PC-3 (cell line): Measurements from ENCODE around the gene ADRM1. TPM values are rescaled to one million over a fixed set of nuclear protein-coding genes. Genes with fewer than 3 reads are reported as not detected.

Source experiments
- ATAC-seq: fragments of 200-7000 bp; cut with Tn5 transposase; 2 replicates; pipeline ENCODE4 v1.9.1; 2020; ENCODE audit warnings: mild to moderate bottlenecking, moderate library complexity
- BruUV-seq: library from RNA; stranded (reverse); fragments of 400-500 nt; replicated peaks from 2 replicates; lab custom pipeline; 2021; lab: Mats Ljungman, UMichigan
- CTCF ChIA-PET: fragments of 300-600 bp; sonication (Branson Sonifier 250); formaldehyde crosslinking; loops from one replicate; lab custom pipeline; 2022; ENCODE audit warnings: antibody characterized with exemption; lab: Charles Lee
- POLR2A ChIA-PET: fragments of 300-600 bp; sonication (Branson Sonifier 250); formaldehyde crosslinking; loops from one replicate; lab custom pipeline; 2022; ENCODE audit warnings: antibody characterized with exemption; ENCODE audit not compliant: unreplicated experiment; lab: Charles Lee
- DNase-seq: peaks from one replicate; pipeline ENCODE4 v3.0.0-alpha.2; 2015
- H2AFZ ChIP-seq: fragments of 300-600 bp; sonication (generic); 2 replicates; pipeline ENCODE4 v1.6.0; 2016; ENCODE audit warnings: antibody characterized with exemption, low read length
- H3F3A ChIP-seq: fragments of 300-600 bp; sonication (generic); one replicate; pipeline ENCODE4 v1.6.0; 2017; ENCODE audit warnings: antibody characterized with exemption, low read length, control low read depth, mild to moderate bottlenecking; ENCODE audit not compliant: unreplicated experiment
- H3K27ac ChIP-seq: fragments of 300-600 bp; sonication (generic); 2 replicates; pipeline ENCODE4 v1.5.1; 2016; ENCODE audit warnings: mild to moderate bottlenecking, low read length
- H3K27me3 ChIP-seq: fragments of 300-600 bp; sonication (generic); 2 replicates; pipeline ENCODE4 v1.6.1; 2016; ENCODE audit warnings: low read length, mixed read lengths
- H3K36me3 ChIP-seq: fragments of 300-600 bp; sonication (generic); 2 replicates; pipeline ENCODE4 v1.6.1; 2016; ENCODE audit warnings: low read depth, mixed run types, low read length, mixed read lengths
- H3K4me1 ChIP-seq: fragments of 300-600 bp; sonication (generic); 2 replicates; pipeline ENCODE4 v1.5.1; 2016; ENCODE audit warnings: low read length; ENCODE audit not compliant: insufficient read depth
- H3K4me2 ChIP-seq: fragments of 300-600 bp; sonication (generic); 2 replicates; pipeline ENCODE4 v1.6.0; 2016; ENCODE audit warnings: low read length
- H3K4me3 ChIP-seq: fragments of 300-600 bp; sonication (generic); 2 replicates; pipeline ENCODE4 v1.5.1; 2016; ENCODE audit warnings: mild to moderate bottlenecking, low read length, mixed read lengths
- H3K79me2 ChIP-seq: fragments of 300-600 bp; sonication (generic); 2 replicates; pipeline ENCODE4 v1.6.1; 2017; ENCODE audit warnings: low read length, mixed read lengths
- H3K9ac ChIP-seq: fragments of 300-600 bp; sonication (generic); 2 replicates; pipeline ENCODE4 v1.6.0; 2016; ENCODE audit warnings: mild to moderate bottlenecking, low read length
- H3K9me2 ChIP-seq: fragments of 300-600 bp; sonication (generic); replicated peaks from 2 replicates; pipeline ENCODE4 v1.6.1; 2016; ENCODE audit warnings: mixed run types, low read length, mixed read lengths
- H3K9me3 ChIP-seq: fragments of 300-600 bp; sonication (generic); 2 replicates; pipeline ENCODE4 v1.6.1; 2016; ENCODE audit warnings: low read length, mixed read lengths
- H4K20me1 ChIP-seq: fragments of 300-600 bp; sonication (generic); 2 replicates; pipeline ENCODE4 v1.6.1; 2016; ENCODE audit warnings: low read length, mixed read lengths
- EZH2 ChIP-seq: fragments of 300-600 bp; sonication (generic); IDR thresholded peaks from one replicate; pipeline ENCODE4 v1.6.1; 2017; ENCODE audit warnings: antibody characterized with exemption, mild to moderate bottlenecking, low read length; ENCODE audit not compliant: unreplicated experiment
- EZH2phosphoT487 ChIP-seq: fragments of 300-600 bp; sonication (generic); IDR thresholded peaks from 2 replicates; pipeline ENCODE4 v1.6.1; 2018; ENCODE audit warnings: mild to moderate bottlenecking, antibody characterized with exemption, low read length, borderline replicate concordance
- intact Hi-C: fragments of 100-400 bp; cut with micrococcal nuclease; formaldehyde crosslinking; loops from 2 replicates; pipeline ENCODE4 v1.9.0; 2023
- total RNA-seq: library from RNA; depleted of rRNA; stranded (reverse); fragments of >200 nt; gene quantifications from 2 replicates; pipeline ENCODE4 v1.2.3, GENCODE V29; 2014
- TF ChIP-seq, protein P1 (sequence below): fragments of 300-600 bp; sonication (generic); conservative IDR thresholded peaks from 2 replicates; pipeline ENCODE4 v1.5.1; 2017; ENCODE audit warnings: antibody characterized with exemption, low read depth, mild to moderate bottlenecking, low read length

ADRM1 gene
- total RNA-seq, 1 experiment from 2014 or later: 374 TPM

DNA sequence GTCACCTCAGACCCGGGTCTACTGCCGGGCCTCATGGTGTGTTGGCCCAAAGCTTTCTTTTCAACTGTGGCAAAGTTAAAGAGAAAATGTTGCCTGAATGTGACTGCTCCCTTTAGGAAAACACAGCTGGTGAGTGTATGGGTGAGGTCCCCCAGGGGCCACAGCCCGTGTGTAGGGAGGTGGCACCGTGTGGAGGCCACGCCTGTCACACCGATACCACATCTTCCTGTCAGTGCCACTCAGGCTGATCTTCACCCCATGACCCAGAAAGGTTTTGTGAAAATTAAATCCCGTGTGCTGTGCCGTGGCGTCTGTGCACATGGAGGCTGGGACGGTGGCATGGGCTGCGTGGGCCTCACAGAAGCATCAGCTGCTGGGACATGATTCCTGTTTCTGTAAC lies 10.7 kb upstream of the ADRM1 start:
- no peaks in the 10 kb centered on the region for H3K4me1 ChIP-seq
- H3K79me2 ChIP-seq: no peaks in the 10 kb centered on the region
- no peaks in the 10 kb centered on the region for H3K27me3 ChIP-seq
- CTCF ChIA-PET: no interaction called here
- no peak overlapping the region for H3K4me3 ChIP-seq
- POLR2A ChIA-PET: no interaction called here
- H3K4me2 ChIP-seq: no peak overlapping the region
- H3F3A ChIP-seq: no peaks in the 10 kb centered on the region
- H3K27ac ChIP-seq: no peak overlapping the region
- no peak for DNase-seq
- BruUV-seq: no TSS peak
- peaks cover 12% of the 10 kb centered on the region for H3K36me3 ChIP-seq
- H2AFZ ChIP-seq: no peak overlapping the region
- H3K9ac ChIP-seq: no peak overlapping the region
- H3K9me3 ChIP-seq: no peaks in the 10 kb centered on the region
- TF ChIP-seq EZH2 (no peak), EZH2phosphoT487 (no peak)
- TF ChIP-seq, protein P1, sequence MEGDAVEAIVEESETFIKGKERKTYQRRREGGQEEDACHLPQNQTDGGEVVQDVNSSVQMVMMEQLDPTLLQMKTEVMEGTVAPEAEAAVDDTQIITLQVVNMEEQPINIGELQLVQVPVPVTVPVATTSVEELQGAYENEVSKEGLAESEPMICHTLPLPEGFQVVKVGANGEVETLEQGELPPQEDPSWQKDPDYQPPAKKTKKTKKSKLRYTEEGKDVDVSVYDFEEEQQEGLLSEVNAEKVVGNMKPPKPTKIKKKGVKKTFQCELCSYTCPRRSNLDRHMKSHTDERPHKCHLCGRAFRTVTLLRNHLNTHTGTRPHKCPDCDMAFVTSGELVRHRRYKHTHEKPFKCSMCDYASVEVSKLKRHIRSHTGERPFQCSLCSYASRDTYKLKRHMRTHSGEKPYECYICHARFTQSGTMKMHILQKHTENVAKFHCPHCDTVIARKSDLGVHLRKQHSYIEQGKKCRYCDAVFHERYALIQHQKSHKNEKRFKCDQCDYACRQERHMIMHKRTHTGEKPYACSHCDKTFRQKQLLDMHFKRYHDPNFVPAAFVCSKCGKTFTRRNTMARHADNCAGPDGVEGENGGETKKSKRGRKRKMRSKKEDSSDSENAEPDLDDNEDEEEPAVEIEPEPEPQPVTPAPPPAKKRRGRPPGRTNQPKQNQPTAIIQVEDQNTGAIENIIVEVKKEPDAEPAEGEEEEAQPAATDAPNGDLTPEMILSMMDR: no peak
- intact Hi-C loops: no loop called here
- H3K9me2 ChIP-seq: no peaks in the 10 kb centered on the region
- ATAC-seq: no peak
- H4K20me1 ChIP-seq: no peaks in the 10 kb centered on the region

DNA sequence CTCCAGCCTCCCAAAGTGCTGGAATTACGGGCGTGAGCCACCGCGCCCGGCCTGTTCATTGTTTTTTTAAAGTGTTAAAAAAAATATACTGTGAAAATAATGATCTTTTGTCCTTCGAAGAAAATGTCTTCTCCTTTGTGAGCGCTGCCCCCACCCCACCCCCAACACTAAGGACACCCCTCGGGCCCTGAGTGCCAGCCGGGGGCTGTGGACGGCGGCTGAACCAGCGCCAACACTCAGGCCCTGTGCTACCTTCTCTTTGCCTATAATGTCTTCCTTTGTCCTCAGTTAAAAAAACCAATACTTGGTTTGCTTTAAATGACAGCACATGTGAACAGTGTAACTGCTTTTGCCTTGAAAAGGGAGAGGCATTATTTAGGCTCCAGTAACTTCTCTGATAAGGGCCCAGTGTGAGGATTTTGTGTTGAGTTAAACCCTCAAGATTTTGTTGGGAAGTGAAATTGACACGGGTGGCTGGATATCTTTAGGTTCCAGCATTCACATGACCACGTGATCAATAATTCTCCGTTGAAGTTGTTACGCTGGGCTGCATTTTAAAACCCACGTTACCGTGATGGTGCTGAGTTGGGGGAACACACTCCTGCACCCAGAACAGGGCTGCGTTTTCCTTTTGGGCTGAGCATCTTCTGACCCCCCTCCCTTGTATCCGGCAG lies 9.5 kb upstream of the ADRM1 start:
- H3K4me1 ChIP-seq: no peaks in the 10 kb centered on the region
- no TSS peak for BruUV-seq
- no peak for ATAC-seq
- H3F3A ChIP-seq: no peaks in the 10 kb centered on the region
- TF ChIP-seq EZH2: no peak
- no peak for TF ChIP-seq EZH2phosphoT487
- TF ChIP-seq, protein P1: no peak
- no peaks in the 10 kb centered on the region for H3K27me3 ChIP-seq
- ChIA-PET CTCF (no interaction called here), POLR2A (no interaction called here)
- no peaks in the 10 kb centered on the region for H4K20me1 ChIP-seq
- H3K4me2 ChIP-seq: no peak overlapping the region
- H2AFZ ChIP-seq: no peak overlapping the region
- no peak overlapping the region for H3K9ac ChIP-seq
- no peak overlapping the region for H3K4me3 ChIP-seq
- no peak for DNase-seq
- no peaks in the 10 kb centered on the region for H3K79me2 ChIP-seq
- intact Hi-C loops: no loop called here
- H3K27ac ChIP-seq: no peak overlapping the region
- H3K9me2 ChIP-seq: no peaks in the 10 kb centered on the region
- H3K36me3 ChIP-seq: peaks cover 12% of the 10 kb centered on the region
- no peaks in the 10 kb centered on the region for H3K9me3 ChIP-seq

DNA sequence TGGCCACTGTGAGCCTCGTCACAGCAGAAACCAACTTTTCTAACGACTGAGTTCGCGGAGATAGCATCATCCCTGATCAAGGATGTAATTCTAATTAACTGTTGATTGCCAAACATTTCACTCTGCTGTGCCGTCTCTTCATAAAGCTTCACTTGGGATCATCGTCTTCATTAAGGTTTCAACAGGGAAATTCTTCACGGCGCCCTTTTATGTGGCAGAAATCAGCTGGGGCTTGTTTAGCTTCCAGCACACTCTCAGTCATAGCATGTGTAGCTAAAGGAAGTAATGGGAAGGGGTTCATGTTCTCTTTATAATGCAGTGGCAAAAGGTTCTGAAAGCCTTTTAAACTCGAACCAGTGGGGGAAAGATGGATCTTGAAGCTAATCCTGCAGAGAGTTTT lies 8.9 kb upstream of the ADRM1 start:
- no peaks in the 10 kb centered on the region for H3F3A ChIP-seq
- CTCF ChIA-PET: no interaction called here
- no peak overlapping the region for H3K27ac ChIP-seq

More for the DNA sequence above, 8.9 kb upstream of the ADRM1 start:
- no peak for ATAC-seq
- TF ChIP-seq EZH2 (no peak), EZH2phosphoT487 (no peak)
- TF ChIP-seq, protein P1: no peak
- peaks cover 12% of the 10 kb centered on the region for H3K36me3 ChIP-seq
- H3K79me2 ChIP-seq: no peaks in the 10 kb centered on the region
- BruUV-seq: no TSS peak
- no peaks in the 10 kb centered on the region for H3K27me3 ChIP-seq
- no peak overlapping the region for H2AFZ ChIP-seq
- H4K20me1 ChIP-seq: no peaks in the 10 kb centered on the region
- H3K4me2 ChIP-seq: no peak overlapping the region
- DNase-seq: no peak
- no peaks in the 10 kb centered on the region for H3K9me3 ChIP-seq
- POLR2A ChIA-PET: no interaction called here
- H3K9me2 ChIP-seq: no peaks in the 10 kb centered on the region
- no peak overlapping the region for H3K9ac ChIP-seq
- H3K4me3 ChIP-seq: no peak overlapping the region
- H3K4me1 ChIP-seq: no peaks in the 10 kb centered on the region
- intact Hi-C loops: no loop called here
